ENCODE measurements around the gene IQCH.

DNA sequence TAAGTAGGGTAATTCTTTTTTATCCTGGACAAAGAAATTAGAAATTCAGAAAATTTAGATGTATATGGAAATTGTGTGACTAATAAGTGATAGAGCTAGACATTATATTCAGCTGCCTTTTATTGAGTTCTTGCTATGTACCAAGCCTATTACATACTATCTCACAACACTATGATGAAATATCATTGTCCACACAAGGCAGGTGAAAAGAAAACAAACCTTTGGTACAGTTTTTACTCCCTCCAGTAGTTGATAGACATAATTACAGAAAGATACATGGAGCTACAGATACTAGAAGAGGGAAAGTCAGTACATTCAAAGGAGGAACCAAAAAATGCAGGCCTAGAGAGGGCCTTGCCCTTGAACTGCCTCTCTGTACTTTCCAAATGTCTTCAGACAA is 4.8 kb downstream of the IQCH start:
- TF ChIP-seq CHD1 (IDR thresholded peaks at IDR 0.05; ENCODE audit: low read depth, low read length) = no peak
- TF ChIP-seq, protein P1, sequence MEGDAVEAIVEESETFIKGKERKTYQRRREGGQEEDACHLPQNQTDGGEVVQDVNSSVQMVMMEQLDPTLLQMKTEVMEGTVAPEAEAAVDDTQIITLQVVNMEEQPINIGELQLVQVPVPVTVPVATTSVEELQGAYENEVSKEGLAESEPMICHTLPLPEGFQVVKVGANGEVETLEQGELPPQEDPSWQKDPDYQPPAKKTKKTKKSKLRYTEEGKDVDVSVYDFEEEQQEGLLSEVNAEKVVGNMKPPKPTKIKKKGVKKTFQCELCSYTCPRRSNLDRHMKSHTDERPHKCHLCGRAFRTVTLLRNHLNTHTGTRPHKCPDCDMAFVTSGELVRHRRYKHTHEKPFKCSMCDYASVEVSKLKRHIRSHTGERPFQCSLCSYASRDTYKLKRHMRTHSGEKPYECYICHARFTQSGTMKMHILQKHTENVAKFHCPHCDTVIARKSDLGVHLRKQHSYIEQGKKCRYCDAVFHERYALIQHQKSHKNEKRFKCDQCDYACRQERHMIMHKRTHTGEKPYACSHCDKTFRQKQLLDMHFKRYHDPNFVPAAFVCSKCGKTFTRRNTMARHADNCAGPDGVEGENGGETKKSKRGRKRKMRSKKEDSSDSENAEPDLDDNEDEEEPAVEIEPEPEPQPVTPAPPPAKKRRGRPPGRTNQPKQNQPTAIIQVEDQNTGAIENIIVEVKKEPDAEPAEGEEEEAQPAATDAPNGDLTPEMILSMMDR (conservative IDR thresholded peaks at IDR 0.05; ENCODE audit: low read depth, low read length) = no peak
